KG1 (cell line): Measurements from ENCODE around the gene LAMA3.

Experiments used
- DNase-seq: peaks from one replicate; lab custom pipeline; 2025; lab: John Stamatoyannopoulos, UW

LAMA3 gene

GRCh38 chr18:23906658-23907057 lies 217.4 kb downstream of the LAMA3 start:
- DNase-seq = no peak

DNA sequence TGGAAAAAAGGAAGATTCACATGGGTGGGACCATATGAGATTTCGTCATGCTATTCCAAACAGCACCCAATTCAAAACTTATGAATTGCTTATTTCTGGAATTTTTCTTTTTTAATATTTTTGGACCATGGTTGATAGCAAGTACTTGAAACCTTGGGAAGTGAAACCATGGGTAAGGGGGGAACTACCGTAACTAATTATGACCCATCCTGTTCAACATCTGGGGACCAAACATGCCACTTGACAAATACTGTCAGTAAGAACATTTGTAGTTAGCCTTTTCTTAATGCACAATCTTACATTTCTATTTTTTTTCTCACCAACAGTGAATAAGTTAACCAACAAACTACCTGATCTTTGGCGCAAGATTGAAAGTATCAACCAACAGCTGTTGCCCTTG lies 219.6 kb downstream of the LAMA3 start:
- DNase-seq = no peak

GRCh38 chr18:23910032-23910431 lies 220.8 kb downstream of the LAMA3 start:
- no peak for DNase-seq

GRCh38 chr18:23912356-23912755 lies 223.1 kb downstream of the LAMA3 start:
- DNase-seq = no peak

GRCh38 chr18:23916338-23916737 lies 227.1 kb downstream of the LAMA3 start:
- DNase-seq = no peak

- DNase-seq = peak; percentile 81
These were observed 229.3 kb downstream of the LAMA3 start for GRCh38 chr18:23918395-23919032.

DNA sequence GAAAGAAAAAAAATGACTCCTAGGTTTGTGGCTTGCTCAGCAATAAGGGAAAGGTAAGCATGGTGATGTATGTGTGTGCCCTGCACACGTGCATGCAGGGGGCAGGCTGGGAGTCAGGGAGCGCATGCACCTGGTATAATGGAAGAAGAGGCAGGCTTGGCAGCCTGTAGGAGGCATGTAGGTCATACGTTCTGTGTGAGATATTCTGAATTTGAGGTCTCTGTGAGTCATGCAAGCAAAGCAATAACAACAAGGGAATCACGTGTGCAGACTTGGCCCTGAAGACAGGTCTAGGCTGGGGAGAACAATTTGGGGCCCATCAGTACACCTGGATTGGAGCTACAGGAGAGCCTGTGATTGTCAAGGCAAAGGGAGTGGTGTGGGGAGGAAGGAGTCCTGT lies 230.8 kb downstream of the LAMA3 start:
- DNase-seq = no peak

DNA sequence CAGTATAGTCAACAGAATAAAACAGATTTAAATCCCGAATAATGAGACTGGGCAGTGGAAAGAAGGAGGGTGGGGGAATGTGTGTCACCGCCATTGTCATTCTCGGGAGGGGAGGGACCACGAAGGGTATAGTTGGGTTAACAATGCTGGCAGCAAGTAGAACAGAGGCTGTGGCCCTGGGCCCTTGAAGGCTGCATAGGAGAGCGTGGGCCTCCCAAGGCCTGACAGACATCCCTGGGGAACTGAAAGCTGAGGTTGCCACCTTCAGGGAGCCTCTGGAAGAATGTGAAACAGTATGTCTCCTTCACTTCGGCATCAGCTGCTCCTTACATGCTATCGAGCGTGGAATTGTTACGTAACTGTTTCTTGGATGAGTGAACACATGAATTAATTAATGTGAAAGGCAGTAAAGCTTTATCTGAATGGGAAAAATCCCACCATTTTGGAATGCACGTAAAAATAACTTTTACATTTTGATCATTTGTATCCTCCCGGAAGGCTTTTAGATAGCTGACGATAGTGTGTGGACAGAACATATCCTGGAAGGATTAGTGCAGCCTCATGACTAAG lies 232.5 kb downstream of the LAMA3 start:
- no peak for DNase-seq

DNA sequence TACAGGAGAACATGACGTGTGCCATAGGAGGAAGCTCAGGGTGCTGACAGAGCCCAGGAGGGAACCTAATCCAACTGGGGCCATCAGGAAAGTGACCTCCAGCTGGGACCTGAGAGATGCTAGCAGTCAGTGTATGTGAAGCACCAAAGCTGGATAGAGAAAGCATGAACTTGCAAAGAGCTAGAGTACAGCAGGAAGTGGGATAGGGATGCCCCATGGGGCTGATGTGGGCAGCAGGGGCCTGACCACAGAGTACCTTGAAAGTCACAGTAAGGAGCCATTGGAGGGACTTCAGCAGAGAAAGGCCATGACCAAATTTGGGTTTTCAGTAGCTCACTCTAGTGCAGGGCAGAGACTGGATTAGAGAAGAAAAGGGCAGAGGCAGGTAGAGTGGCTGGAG lies 233.7 kb downstream of the LAMA3 start:
- no peak for DNase-seq

- DNase-seq = no peak
These were observed 235.6 kb downstream of the LAMA3 start for GRCh38 chr18:23924813-23925212.

GRCh38 chr18:23926571-23926970 lies 237.3 kb downstream of the LAMA3 start:
- DNase-seq = no peak

DNA sequence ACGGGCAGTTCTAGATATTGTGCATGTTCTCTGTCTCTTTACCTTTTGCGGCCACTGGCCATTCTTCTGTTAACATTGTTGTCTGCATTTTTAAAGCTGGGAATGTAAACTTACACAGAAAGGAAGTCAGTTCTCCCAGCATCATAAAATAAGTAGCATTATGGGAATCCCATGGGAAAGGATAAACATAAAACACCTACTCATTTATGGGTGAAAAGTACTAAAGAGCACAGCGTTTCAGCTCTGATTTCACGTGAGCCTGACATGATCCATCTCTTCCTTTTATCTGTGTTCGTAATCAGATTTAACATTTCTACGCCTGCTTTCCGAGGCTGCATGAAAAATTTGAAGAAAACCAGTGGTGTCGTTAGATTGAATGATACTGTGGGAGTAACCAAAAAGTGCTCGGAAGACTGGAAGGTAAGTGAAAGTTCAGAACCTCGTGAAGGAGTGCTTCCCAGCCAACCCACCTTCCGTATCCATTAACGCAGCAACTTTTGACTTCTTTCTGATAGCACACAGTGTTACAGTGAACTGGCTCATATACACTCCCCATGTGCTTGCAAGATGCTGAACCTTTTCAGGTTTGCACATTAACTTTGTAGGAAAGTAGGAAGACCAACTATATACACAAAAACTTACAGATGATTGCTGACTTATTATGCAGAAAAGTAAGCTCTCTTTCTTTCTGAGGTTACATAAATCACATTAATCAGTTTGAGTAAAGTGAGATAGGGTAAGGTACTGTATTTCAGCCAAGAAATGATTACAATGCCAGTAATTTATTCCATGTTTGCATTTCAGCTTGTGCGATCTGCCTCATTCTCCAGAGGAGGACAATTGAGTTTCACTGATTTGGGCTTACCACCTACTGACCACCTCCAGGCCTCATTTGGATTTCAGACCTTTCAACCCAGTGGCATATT lies 238.8 kb downstream of the LAMA3 start:
- DNase-seq = no peak

DNA sequence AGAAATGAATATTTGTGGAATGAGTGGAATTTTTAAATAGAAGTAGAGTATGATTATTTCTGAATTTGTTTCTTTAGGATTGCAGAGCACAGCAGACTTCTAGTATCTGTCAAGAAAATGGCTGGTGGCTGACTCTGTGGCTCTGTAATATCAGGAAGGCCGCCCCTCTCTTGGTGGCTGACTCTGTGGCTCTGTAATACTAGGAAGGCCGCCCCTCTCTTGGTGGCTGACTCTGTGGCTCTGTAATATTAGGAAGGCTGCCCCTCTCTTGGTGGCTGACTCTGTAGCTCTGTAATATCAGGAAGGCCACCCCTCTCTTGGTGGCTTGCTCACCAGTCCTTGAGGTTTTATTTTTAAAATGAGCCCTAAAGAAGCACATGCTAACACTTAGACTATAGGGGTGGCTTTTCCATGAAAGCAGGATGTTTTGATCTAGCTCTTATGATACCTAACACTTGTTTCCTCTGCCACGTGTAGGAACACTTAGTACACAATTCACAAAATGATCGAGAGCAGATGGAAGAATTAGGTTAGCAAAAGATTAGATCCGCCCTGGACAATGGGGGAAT lies 240.2 kb downstream of the LAMA3 start:
- no peak for DNase-seq

DNA sequence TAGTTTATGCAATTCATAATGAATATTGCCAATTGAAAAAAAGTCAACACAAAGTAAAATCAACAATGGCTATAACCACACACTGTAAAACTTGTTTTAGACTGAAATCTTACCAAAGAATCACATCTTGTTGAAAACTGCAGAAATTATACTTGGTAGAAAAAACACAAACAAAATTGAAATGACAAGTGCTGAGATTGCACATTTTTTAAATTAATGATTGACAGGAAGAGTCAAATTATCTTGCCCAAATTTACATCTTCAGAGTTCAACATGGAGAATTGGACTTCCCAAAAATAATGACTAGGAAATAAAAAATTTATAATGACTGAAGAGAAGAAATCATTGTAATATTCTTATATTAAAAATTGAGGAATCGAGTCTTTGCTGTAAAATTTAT lies 240.7 kb downstream of the LAMA3 start:
- DNase-seq = no peak

DNA sequence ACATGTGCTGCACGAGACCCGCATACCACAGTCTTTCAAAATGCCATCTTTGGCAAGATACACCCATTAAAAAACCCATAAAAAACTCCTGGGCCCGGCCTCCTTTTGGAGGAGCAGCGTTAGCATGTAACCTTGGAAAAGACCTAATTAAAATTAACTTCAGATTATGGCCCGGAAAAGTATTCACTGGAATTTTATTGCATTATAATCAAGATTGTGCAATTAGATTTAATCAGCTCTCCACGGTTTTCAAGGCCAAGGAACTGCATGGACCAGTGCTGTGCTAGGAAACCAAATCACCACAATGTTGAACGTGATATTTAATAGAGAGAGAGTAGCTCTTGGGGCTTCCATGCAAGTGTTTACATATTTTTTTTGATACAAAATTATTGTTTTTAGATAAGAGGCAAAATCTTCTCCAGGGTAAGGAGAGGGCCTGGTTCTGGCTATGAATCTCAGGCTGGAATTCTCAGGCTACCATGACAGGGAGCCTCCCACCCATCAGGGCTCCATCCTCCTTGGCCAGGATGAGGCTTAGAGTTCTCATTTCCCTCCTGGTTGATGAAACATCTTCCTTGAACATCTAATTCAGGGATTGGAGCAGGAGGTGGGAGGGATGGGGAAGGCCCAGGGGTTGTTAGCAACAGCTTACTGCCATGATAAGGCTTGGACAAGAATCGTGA lies 243.3 kb downstream of the LAMA3 start:
- DNase-seq = no peak

GRCh38 chr18:23933407-23933806 lies 244.2 kb downstream of the LAMA3 start:
- DNase-seq = no peak

DNA sequence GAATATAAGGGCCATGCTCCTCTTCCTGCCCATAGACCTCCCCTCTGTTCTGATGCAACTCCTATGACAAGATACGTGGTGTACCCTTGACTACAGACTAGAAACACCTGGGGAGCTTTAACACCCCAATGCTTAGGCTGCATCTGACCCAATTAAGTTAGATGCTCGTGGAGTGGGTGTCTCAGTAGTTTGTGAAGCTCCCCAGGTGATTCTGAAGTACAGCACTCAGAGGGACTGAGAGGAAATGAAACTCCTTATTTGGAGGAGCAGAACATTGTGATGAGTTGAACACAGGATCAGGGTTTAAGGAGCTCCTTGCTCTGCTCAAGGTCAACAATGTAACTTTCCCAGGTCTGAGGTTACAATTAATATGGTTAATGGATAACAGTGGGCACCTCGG lies 245.0 kb downstream of the LAMA3 start:
- DNase-seq = no peak

DNA sequence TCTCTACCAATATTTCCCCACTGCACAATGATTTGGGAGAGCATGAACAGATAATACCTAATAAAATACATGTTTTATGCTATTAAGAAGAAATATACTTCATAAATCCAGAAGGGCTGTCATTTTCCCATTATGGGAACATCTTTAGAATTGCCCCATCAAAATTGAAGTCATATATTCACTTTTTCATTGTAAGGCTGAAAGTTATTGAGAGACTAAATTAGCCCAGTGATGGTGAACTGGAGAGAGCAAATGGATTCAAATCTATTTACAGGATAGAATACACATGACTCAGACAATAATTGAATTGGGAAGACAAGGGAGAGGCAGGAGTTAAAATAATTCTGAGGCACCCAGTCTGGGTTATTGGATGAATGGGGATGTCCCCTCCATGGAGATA lies 245.6 kb downstream of the LAMA3 start:
- no peak for DNase-seq

DNA sequence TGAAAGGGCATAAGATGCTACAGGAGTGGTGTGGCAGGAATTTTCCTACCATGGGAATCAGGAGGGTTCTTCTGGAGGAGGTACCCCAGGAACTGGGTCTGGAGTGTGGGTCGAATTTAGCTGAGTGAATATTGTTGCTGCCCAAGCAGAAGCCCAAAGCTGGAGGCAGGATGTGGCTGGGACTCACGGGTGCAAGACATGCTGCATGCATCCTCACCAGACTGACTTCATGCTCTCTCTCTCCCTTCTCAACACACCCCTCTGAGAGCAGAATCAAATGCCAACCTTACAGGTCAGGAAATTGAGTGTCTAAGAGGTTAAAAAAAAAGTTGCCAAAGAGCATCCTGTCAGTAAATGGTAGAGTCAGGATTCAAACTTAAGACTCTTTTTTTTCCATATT lies 246.6 kb downstream of the LAMA3 start:
- DNase-seq = no peak

DNA sequence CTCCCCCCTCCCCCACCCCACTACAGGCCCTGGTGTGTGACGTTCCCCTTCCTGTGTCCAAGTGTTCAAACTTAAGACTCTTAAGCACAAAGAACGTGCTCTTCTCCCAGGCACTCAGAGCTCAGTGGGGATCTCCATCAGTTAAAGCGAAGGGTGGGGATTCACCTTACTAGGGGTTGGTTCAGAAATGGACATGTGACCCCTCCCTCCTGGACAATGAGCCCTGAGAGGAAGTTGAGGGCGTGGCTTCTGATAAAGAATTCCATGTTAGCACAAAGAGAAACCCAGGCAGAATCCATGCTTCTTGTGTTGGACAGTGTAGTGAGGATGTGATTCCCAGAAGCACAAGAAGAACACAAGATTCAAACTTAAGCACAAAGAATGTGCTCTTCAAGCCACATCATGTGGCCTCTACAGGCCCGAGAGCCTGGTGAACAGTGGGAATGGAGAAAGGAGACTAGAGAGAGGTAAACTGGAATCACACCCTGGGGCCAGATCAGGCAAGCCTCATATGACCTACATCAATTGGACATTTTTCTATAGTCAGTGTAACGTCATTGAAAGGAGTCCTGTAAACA lies 247.2 kb downstream of the LAMA3 start:
- DNase-seq = no peak

DNA sequence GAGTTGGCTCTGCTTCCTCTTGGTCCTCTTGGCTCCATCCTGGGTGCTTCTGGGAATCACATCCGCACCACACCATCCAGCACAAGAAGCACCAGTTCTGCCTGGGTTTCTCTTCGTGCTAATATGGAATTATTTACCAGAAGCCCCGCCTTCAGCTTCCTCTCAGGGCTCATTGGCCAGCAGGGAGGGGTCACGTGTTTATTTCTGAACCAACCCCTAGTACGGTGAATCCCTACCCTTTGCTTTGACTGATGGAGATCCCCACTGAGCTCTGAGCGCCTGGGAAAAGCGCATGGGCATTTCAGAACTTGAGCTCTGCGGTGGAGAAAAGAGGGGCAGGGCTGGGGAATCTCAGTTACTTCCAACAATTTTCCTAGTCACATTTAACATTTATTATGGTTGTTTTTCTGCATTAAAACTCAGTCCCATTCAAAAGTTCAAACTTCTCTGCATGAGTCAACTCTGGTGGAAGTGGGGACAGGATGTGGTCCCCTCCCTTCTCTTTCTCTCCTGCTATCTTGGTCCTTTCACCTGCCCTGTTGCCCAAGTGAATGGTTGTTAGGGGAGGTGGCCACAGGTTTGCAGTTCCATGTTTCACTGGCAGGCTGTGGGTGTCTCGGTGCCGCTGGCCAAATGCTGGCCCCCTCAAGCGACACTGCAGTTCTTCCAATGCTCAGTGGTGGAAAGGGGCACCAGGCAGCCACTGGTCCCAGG lies 248.9 kb downstream of the LAMA3 start:
- DNase-seq = no peak
